RCC 7860 (cell line): ENCODE measurements around the gene ARGLU1.

Experiments
- DNase-seq: peaks from one replicate; pipeline ENCODE4 v3.0.0-alpha.2; 2015; ENCODE audit warnings: low spot score
- FAIRE-seq: peaks from 2 replicates; lab custom pipeline; 2012; peaks lifted over from hg19 to GRCh38; lab: Jason Lieb, UNC

Gene ARGLU1

GRCh38 chr13:106505295-106505694 is 62.6 kb downstream of the ARGLU1 start:
- no peak for DNase-seq
- FAIRE-seq: no peak

GRCh38 chr13:106503730-106504453 is 64.0 kb downstream of the ARGLU1 start:
- no peak for DNase-seq
- FAIRE-seq: no peak

GRCh38 chr13:106503272-106503671 is 64.7 kb downstream of the ARGLU1 start:
- no peak for FAIRE-seq

GRCh38 chr13:106500445-106500844 is 67.5 kb downstream of the ARGLU1 start:
- no peak for FAIRE-seq
- no peak for DNase-seq

More at GRCh38 chr13:106503272-106503671, 64.7 kb downstream of the ARGLU1 start:
- DNase-seq: no peak

GRCh38 chr13:106499896-106500295 is 68.0 kb downstream of the ARGLU1 start:
- DNase-seq (no peak), FAIRE-seq (no peak)

GRCh38 chr13:106499113-106499512 is 68.8 kb downstream of the ARGLU1 start:
- FAIRE-seq (no peak), DNase-seq (no peak)

GRCh38 chr13:106498571-106498970 is 69.4 kb downstream of the ARGLU1 start:
- no peak for FAIRE-seq
- DNase-seq: no peak

- no peak for DNase-seq
These were observed 69.8 kb downstream of the ARGLU1 start for GRCh38 chr13:106498158-106498557.

GRCh38 chr13:106497079-106497478 is 70.9 kb downstream of the ARGLU1 start:
- DNase-seq: no peak
- no peak for FAIRE-seq

More at GRCh38 chr13:106498158-106498557, 69.8 kb downstream of the ARGLU1 start:
- FAIRE-seq: no peak

- no peak for FAIRE-seq
- no peak for DNase-seq
These were observed 71.6 kb downstream of the ARGLU1 start for GRCh38 chr13:106496072-106496997.

GRCh38 chr13:106494936-106495335 is 73.0 kb downstream of the ARGLU1 start:
- DNase-seq (no peak), FAIRE-seq (no peak)

- DNase-seq (no peak), FAIRE-seq (no peak)
These were observed 73.4 kb downstream of the ARGLU1 start for GRCh38 chr13:106494506-106494905.

- FAIRE-seq: no peak
- no peak for DNase-seq
These were observed 74.3 kb downstream of the ARGLU1 start for GRCh38 chr13:106493533-106494220.

- FAIRE-seq (no peak), DNase-seq (no peak)
These were observed 75.1 kb downstream of the ARGLU1 start for GRCh38 chr13:106492588-106493475.

GRCh38 chr13:106491928-106492587 is 75.9 kb downstream of the ARGLU1 start:
- FAIRE-seq: no peak

More at GRCh38 chr13:106491928-106492587, 75.9 kb downstream of the ARGLU1 start:
- DNase-seq: no peak
